B cell (primary cell): ENCODE measurements around the gene ASPRV1. TPM values are rescaled to one million over a fixed set of nuclear protein-coding genes. Genes with fewer than 3 reads are reported as not detected.

Source experiments
- ATAC-seq: fragments of 200-7000 bp; cut with Tn5 transposase; one replicate; pipeline ENCODE4 v1.10.0; 2021; ENCODE audit warnings: low read depth, mild to moderate bottlenecking, moderate number of reproducible peaks, moderate library complexity
- CTCF ChIA-PET: fragments of 350-600 bp; sonication (Branson Sonifier 250); formaldehyde crosslinking; loops from one replicate; lab custom pipeline; 2021; ENCODE audit warnings: antibody characterized with exemption, inconsistent platforms; lab: Charles Lee
- POLR2A ChIA-PET: fragments of 350-600 bp; sonication (Branson Sonifier 250); formaldehyde crosslinking; loops from one replicate; lab custom pipeline; 2021; ENCODE audit warnings: antibody characterized with exemption; lab: Charles Lee
- DNase-seq: peaks from one replicate; pipeline ENCODE4 v3.0.0; 2013
- H2AFZ ChIP-seq: 2 replicates; pipeline ENCODE4 v1.6.1; 2012; ENCODE audit warnings: mild to moderate bottlenecking, low read depth, low read length; ENCODE audit not compliant: insufficient read depth, poor library complexity, severe bottlenecking
- H3K27ac ChIP-seq, 2 donors: 1 replicate in 1 of 2; 2 replicates in 1 of 2; pipeline ENCODE4 v1.5.1; 2012 to 2013; ENCODE audit warnings: low read length in 2 of 2, mild to moderate bottlenecking in 2 of 2, moderate library complexity in 1 of 2
- H3K27me3 ChIP-seq, 4 experiments: fragments of 200-600 bp in 1 of 4; sonication (generic) in 1 of 4; replicated peaks in 1 of 4; 1 replicate in 2 of 4; 2 replicates in 2 of 4; pipeline versions ENCODE4 v1.6.1 to v1.7.0; 2013 to 2016; ENCODE audit warnings: low read length in 3 of 4, mild to moderate bottlenecking in 2 of 4, mixed read lengths in 1 of 4, moderate library complexity in 1 of 4; ENCODE audit not compliant: insufficient read depth in 4 of 4, control insufficient read depth in 3 of 4; ENCODE audit errors: control extremely low read depth in 1 of 4
- H3K36me3 ChIP-seq, 2 experiments: replicated peaks in 1 of 2; 1 replicate in 1 of 2; 2 replicates in 1 of 2; pipeline versions ENCODE4 v1.6.1 to v1.7.1; 2013; ENCODE audit warnings: low read length in 1 of 2; ENCODE audit not compliant: insufficient read depth in 2 of 2, control insufficient read depth in 1 of 2; ENCODE audit errors: control extremely low read depth in 1 of 2, extremely low read depth in 1 of 2
- H3K4me1 ChIP-seq, 2 donors: fragments of 200-600 bp in 1 of 2; sonication (generic) in 1 of 2; 1 replicate in 1 of 2; 2 replicates in 1 of 2; pipeline versions ENCODE4 v1.5.1 to v1.6.1; 2013 to 2017; ENCODE audit warnings: low read length in 2 of 2; ENCODE audit not compliant: control insufficient read depth in 2 of 2, insufficient read depth in 2 of 2
- H3K4me2 ChIP-seq: replicated peaks from 2 replicates; pipeline ENCODE3; 2012; ENCODE audit warnings: mild to moderate bottlenecking, low read depth, low read length; ENCODE audit not compliant: poor library complexity, severe bottlenecking
- H3K4me3 ChIP-seq, 5 experiments: fragments of 200-600 bp in 1 of 5; sonication (generic) in 1 of 5; 1 replicate in 3 of 5; 2 replicates in 2 of 5; pipeline versions ENCODE4 v1.5.1 to v1.7.0; 2011 to 2016; ENCODE audit warnings: low read length in 4 of 5, mild to moderate bottlenecking in 4 of 5, low read depth in 2 of 5, control low read depth in 1 of 5, moderate library complexity in 1 of 5; ENCODE audit not compliant: insufficient read depth in 1 of 5; ENCODE audit errors: control extremely low read depth in 1 of 5, extremely low read depth in 1 of 5
- H3K79me2 ChIP-seq: fragments of 200-600 bp; sonication (generic); one replicate; pipeline ENCODE4 v1.6.0; 2016; ENCODE audit warnings: low read length; ENCODE audit not compliant: control insufficient read depth, insufficient read depth
- H3K9ac ChIP-seq: fragments of 200-600 bp; sonication (generic); 2 replicates; pipeline ENCODE4 v1.6.1; 2017; ENCODE audit warnings: mild to moderate bottlenecking, low read length, moderate library complexity
- H3K9me3 ChIP-seq, 3 donors: one replicate each; pipeline versions ENCODE4 v1.6.1 to v1.7.1; 2013; ENCODE audit warnings: low read length in 2 of 3; ENCODE audit not compliant: control insufficient read depth in 2 of 3, insufficient read depth in 1 of 3; ENCODE audit errors: control extremely low read depth in 1 of 3
- H4K20me1 ChIP-seq: 2 replicates; pipeline ENCODE4 v1.6.0; 2012; ENCODE audit warnings: mild to moderate bottlenecking, low read length; ENCODE audit not compliant: insufficient read depth, control insufficient read depth, poor library complexity, severe bottlenecking
- H3K27ac Mint-ChIP-seq: one replicate; pipeline ENCODE4 v1.8.0; 2021; ENCODE audit warnings: mixed read lengths
- H3K27me3 Mint-ChIP-seq: one replicate; pipeline ENCODE4 v1.8.0; 2021; ENCODE audit warnings: mixed read lengths
- H3K4me1 Mint-ChIP-seq: one replicate; pipeline ENCODE4 v1.8.0; 2021; ENCODE audit warnings: mixed read lengths
- H3K4me3 Mint-ChIP-seq: one replicate; pipeline ENCODE4 v1.8.0; 2021; ENCODE audit warnings: mixed read lengths
- H3K9me3 Mint-ChIP-seq: one replicate; pipeline ENCODE4 v1.8.0; 2022; ENCODE audit warnings: mixed read lengths; ENCODE audit not compliant: insufficient read depth
- CTCF ChIP-seq: fragments of 200-600 bp; IDR thresholded peaks from one replicate; pipeline ENCODE4 v1.8.0; 2022; ENCODE audit warnings: antibody characterized with exemption, mild to moderate bottlenecking
- EZH2 ChIP-seq: IDR thresholded peaks from 2 replicates; pipeline ENCODE4 v1.6.1; 2012; ENCODE audit warnings: borderline replicate concordance, low read depth, mild to moderate bottlenecking, moderate library complexity, low read length; ENCODE audit not compliant: insufficient read depth, poor library complexity, severe bottlenecking
- WGBS: methylation state at CpG from one replicate; pipeline ENCODE4 v1.1.5; 2013; ENCODE audit warnings: missing lambda C conversion rate; ENCODE audit not compliant: insufficient coverage; 5-methylcytosine and 5-hydroxymethylcytosine counted together
- intact Hi-C: fragments of 100-400 bp; cut with micrococcal nuclease; formaldehyde crosslinking; loops from one replicate; pipeline ENCODE4 v1.10.0; 2022
- polyA plus RNA-seq: library from polyadenylated mRNA; depleted of rRNA; stranded (reverse); fragments of >200 nt; gene quantifications from 2 replicates; pipeline ENCODE4 v1.2.3, GENCODE V29; 2012
- total RNA-seq, 2 donors: library from RNA; stranded (reverse); fragments of 120-200 nt in 1 of 2; gene quantifications; 1 replicate in 1 of 2; 2 replicates in 1 of 2; pipeline versions ENCODE4 v1.2.3 to v1.2.4, GENCODE V29; 2013 to 2022

The ASPRV1 gene
- total and polyA plus RNA-seq, 2 donors (not counting 1 experiment from before 2014, with no cell fraction given) = 1.1 TPM

DNA sequence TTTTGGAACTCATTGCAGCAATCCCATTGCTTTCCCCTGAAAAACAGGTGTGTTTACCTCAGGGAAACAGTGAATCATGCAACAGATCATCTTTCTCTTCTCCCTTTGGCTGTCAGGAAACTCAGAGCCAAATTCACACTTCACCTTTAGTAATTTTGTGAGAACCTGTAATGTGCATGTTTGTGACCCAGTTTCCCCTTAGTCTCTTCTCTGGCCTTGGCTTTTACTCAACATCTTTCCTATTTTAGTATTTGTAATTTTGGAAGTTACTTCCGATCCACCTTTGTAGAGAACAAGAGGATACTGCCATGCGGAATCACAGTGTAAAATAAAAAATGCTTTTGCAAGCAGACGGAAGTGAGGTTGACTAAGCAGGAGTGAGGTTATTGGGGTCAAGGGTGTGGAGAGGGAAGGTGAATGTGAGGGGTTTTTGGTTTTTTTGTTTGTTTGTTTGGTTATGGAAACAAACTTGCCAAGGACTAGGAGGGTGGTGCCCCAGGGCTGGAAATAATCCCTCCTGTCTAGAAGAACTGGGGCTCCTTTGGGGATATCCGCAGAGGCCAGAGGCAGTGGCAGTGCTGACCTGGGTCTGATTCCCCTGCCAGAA lies 14.0 kb downstream of the ASPRV1 start:
- ATAC-seq (no peak), DNase-seq (no peak)
- H3K27me3 Mint-ChIP-seq = no peaks in the 10 kb centered on the region
- H3K4me1 ChIP-seq = peaks cover 0 to 8% of the 10 kb centered on the region in 2 donors
- 100% methylated on average over 2 of the region's 4 CpGs for WGBS
- H3K27me3 ChIP-seq = no peaks in the 10 kb centered on the region
- ChIA-PET POLR2A (no interaction called here), CTCF (interaction anchor here (1.5 kb wide), 1 partner anchor 124 kb away, joined by 4 read pairs; no protein-coding TSS in a partner anchor)
- intact Hi-C loops = no loop called here
- no peaks in the 10 kb centered on the region for H3K9me3 Mint-ChIP-seq
- H3K4me3 Mint-ChIP-seq = no peak overlapping the region
- no peaks in the 10 kb centered on the region for H3K9me3 ChIP-seq
- no peak overlapping the region for H3K9ac ChIP-seq
- no peaks in the 10 kb centered on the region for H4K20me1 ChIP-seq
- H3K4me3 ChIP-seq = no peak overlapping the region
- H3K36me3 ChIP-seq = peaks cover 0 to 8% of the 10 kb centered on the region in 2 experiments
- no peak for TF ChIP-seq EZH2
- TF ChIP-seq CTCF = no peak
- H3K27ac ChIP-seq = no peak overlapping the region
- H3K4me1 Mint-ChIP-seq = peaks cover 7% of the 10 kb centered on the region
- H3K4me2 ChIP-seq = no peak overlapping the region
- no peak overlapping the region for H2AFZ ChIP-seq
- no peaks in the 10 kb centered on the region for H3K79me2 ChIP-seq
- H3K27ac Mint-ChIP-seq = no peak overlapping the region
